ENCODE measurements around the gene VAV2. TPM values are rescaled to one million over a fixed set of nuclear protein-coding genes. Genes with fewer than 3 reads are reported as not detected.

Gene VAV2
- total RNA-seq, 1 donor from 2014 or later = 24.4 TPM

DNA sequence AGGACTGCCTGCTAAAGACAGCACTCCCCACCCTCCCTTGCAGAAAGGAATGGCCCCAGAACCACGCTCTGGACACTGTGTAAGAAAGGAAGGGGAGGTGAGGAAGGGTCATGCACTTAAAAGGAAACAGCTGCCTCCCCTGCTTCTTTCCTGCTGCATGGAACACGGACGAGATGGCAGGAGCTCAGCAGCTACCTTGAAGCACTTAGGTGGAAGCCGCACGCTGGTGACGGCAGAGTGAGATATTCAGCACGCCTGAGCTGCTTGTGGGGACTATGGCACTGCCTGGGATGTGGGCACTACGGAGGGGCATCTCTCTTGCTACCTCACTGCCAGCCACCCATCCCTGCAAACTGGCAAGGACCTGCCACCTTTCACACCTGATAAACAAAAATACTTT is 101.5 kb downstream of the VAV2 start:
- H3K27me3 Mint-ChIP-seq (ENCODE audit: unreplicated experiment) = no peaks in the 10 kb centered on the region
- H3K36me3 Mint-ChIP-seq (ENCODE audit: unreplicated experiment) = peaks cover 1% of the 10 kb centered on the region
- H3K9me3 Mint-ChIP-seq (ENCODE audit: unreplicated experiment) = no peaks in the 10 kb centered on the region
- TF ChIP-seq, protein P1, sequence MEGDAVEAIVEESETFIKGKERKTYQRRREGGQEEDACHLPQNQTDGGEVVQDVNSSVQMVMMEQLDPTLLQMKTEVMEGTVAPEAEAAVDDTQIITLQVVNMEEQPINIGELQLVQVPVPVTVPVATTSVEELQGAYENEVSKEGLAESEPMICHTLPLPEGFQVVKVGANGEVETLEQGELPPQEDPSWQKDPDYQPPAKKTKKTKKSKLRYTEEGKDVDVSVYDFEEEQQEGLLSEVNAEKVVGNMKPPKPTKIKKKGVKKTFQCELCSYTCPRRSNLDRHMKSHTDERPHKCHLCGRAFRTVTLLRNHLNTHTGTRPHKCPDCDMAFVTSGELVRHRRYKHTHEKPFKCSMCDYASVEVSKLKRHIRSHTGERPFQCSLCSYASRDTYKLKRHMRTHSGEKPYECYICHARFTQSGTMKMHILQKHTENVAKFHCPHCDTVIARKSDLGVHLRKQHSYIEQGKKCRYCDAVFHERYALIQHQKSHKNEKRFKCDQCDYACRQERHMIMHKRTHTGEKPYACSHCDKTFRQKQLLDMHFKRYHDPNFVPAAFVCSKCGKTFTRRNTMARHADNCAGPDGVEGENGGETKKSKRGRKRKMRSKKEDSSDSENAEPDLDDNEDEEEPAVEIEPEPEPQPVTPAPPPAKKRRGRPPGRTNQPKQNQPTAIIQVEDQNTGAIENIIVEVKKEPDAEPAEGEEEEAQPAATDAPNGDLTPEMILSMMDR (IDR thresholded peaks at IDR 0.05) = no peak
- H3K4me3 Mint-ChIP-seq (ENCODE audit: unreplicated experiment) = no peak overlapping the region
- H3K4me1 Mint-ChIP-seq (ENCODE audit: unreplicated experiment) = peaks cover 47% of the 10 kb centered on the region
- DNase-seq (ENCODE audit: extremely low spot score, unreplicated experiment) = no peak
- H3K27ac Mint-ChIP-seq (ENCODE audit: unreplicated experiment) = peak overlapping the region; percentile 7

DNA sequence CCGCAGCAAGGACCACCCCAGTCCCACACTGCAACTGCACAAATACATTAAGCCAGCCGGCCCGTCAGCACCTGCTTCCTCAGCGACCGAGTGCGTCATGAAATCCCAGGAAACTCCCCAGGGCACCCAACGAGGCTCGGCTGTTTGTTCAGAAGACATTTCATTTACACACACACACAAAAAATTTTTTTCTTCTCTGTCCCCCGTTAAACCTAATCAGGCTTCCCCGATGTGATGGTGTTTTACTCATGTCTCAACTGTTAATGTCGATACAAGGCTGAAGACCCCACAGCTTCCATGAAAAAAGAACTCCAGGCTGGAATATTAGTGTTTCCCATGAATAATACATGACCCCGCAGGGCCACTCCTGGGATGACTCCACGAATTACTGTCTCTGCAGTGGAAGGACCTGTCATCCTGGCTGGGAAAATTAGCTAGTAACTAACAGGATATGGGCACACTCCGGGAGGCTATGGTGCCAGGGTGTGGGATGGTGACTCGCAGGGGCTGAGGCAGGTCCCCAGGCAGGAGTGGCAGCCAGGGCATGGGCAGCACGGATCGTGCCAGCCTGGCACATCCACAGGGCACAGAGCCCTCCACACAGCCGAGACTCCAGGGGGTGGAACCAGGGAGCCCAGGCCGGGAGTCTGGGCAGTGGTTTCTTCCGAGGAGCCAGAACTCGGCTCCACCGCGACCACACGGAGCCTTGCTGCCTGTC is 102.4 kb downstream of the VAV2 start:
- H3K4me3 Mint-ChIP-seq (ENCODE audit: unreplicated experiment) = no peak overlapping the region
- H3K27ac Mint-ChIP-seq (ENCODE audit: unreplicated experiment) = peak overlapping the region; percentile 7
- peaks cover 50% of the 10 kb centered on the region for H3K4me1 Mint-ChIP-seq (ENCODE audit: unreplicated experiment)
- TF ChIP-seq, protein P1 (IDR thresholded peaks at IDR 0.05) = no peak
- no peaks in the 10 kb centered on the region for H3K9me3 Mint-ChIP-seq (ENCODE audit: unreplicated experiment)
- peaks cover 1% of the 10 kb centered on the region for H3K36me3 Mint-ChIP-seq (ENCODE audit: unreplicated experiment)
- H3K27me3 Mint-ChIP-seq (ENCODE audit: unreplicated experiment) = no peaks in the 10 kb centered on the region
- DNase-seq (ENCODE audit: extremely low spot score, unreplicated experiment) = no peak

DNA sequence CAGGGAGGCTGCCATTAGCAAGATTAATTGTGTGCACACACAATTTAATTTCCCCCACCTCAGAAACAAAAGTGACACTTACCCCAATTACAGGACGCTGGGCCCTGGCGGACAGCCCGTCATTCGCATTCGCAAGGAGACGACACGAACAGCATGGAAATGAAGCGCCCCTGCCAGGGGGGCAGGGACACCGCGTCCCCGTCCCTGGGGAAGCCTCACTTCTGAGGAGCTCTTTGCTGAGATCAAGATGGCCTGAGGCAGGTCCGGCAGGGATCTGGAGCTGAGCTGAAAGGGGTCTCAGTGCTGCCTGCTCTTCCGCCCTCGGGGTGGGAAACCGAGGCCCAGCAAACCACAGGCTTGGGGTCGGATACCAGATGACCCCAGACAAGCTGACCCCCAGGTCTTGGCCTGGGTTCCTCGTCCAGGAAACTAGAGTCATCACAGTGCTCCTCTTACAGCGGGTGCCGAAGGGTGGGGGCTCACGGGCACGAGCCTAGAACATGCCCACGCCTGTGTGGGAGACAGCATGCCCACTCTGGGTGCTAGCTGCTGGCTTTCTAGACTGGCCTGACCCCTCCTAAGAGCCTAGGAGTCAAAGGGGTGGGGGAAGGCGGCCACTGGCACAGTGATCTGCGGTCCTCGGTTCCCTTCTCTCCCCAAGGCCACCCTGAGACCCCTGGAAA is 103.2 kb downstream of the VAV2 start:
- no peak overlapping the region for H3K4me3 Mint-ChIP-seq (ENCODE audit: unreplicated experiment)

DNA sequence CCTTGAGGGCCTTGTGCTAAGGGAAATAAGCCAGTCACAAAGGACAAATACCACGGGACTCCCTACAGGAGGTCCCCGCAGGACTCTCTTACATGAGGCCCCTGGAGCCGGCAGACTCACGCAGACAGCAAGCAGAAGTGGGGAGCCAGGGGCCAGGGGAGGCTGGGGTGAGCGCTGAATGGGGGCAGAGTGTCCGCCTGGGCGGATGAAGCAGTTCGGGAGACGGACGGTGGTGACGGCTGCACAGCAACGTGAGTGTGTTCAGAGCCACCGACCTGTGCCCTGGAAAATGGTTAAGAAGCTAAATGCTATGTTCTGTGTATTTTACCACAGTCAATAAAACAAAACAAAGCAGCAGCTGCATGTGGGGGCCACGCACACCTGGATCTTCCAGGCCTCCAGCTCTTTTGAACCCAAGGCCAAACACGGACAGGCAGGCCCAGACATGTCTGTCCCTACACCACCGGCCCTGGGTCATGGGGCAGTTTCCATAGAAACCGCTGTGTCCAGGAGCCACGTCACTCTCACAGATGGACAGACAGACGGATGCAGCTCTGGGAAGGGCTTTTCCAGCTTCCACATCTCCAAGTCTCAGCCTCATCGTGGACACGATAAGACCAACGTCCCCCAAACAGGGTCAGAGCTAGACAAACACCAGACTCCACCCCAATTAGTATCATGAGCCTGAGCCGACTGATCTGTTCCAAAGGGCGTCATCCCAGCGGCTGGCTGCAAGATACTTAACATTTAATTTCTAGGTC is 103.9 kb downstream of the VAV2 start:
- Mint-ChIP-seq H3K27me3 (ENCODE audit: unreplicated experiment) (no peaks in the 10 kb centered on the region), H3K9me3 (ENCODE audit: unreplicated experiment) (no peaks in the 10 kb centered on the region), H3K4me1 (ENCODE audit: unreplicated experiment) (peaks cover 51% of the 10 kb centered on the region), H3K36me3 (ENCODE audit: unreplicated experiment) (peaks cover 1% of the 10 kb centered on the region), H3K4me3 (ENCODE audit: unreplicated experiment) (no peak overlapping the region), H3K27ac (ENCODE audit: unreplicated experiment) (peak overlapping the region; percentile 66)
- no peak for DNase-seq (ENCODE audit: extremely low spot score, unreplicated experiment)
- TF ChIP-seq, protein P1 (IDR thresholded peaks at IDR 0.05) = no peak

More for the DNA sequence above, 103.2 kb downstream of the VAV2 start:
- Mint-ChIP-seq H3K4me1 (ENCODE audit: unreplicated experiment) (peaks cover 50% of the 10 kb centered on the region), H3K9me3 (ENCODE audit: unreplicated experiment) (no peaks in the 10 kb centered on the region), H3K27me3 (ENCODE audit: unreplicated experiment) (no peaks in the 10 kb centered on the region), H3K27ac (ENCODE audit: unreplicated experiment) (peak overlapping the region; percentile 66), H3K36me3 (ENCODE audit: unreplicated experiment) (peaks cover 1% of the 10 kb centered on the region)
- no peak for DNase-seq (ENCODE audit: extremely low spot score, unreplicated experiment)
- TF ChIP-seq, protein P1 (IDR thresholded peaks at IDR 0.05) = no peak
